ENCODE measurements around the gene KRTAP16-1.
A peak's percentile ranks its signal among the peaks of the same experiment; 100 is the strongest.
"Not testable (repeated sequence)": the region's sequence is repeated elsewhere in the genome, so short reads cannot be mapped to it uniquely, and the experiment has no call there.

Gene KRTAP16-1

DNA sequence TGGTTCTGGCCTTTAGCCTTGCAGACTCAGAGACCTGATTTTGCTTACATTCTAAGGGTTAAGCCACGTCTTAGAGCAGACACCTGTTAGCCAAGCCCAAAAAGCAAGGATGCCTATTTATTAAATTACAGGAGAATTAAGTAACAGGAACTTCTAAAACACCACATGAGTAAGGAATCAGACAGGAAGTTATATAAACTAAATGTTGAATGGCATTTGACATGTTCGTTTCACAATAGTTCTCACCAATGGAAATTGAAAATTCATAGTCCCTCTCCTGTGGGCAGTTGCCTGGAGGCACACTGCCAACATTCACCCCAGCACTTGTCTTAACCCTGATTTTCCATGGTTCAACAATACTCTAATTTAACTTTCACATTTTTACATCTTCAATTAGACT, 24.6 kb downstream of the KRTAP16-1 start:
- TF ChIP-seq, protein P1, sequence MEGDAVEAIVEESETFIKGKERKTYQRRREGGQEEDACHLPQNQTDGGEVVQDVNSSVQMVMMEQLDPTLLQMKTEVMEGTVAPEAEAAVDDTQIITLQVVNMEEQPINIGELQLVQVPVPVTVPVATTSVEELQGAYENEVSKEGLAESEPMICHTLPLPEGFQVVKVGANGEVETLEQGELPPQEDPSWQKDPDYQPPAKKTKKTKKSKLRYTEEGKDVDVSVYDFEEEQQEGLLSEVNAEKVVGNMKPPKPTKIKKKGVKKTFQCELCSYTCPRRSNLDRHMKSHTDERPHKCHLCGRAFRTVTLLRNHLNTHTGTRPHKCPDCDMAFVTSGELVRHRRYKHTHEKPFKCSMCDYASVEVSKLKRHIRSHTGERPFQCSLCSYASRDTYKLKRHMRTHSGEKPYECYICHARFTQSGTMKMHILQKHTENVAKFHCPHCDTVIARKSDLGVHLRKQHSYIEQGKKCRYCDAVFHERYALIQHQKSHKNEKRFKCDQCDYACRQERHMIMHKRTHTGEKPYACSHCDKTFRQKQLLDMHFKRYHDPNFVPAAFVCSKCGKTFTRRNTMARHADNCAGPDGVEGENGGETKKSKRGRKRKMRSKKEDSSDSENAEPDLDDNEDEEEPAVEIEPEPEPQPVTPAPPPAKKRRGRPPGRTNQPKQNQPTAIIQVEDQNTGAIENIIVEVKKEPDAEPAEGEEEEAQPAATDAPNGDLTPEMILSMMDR (IDR thresholded peaks at IDR 0.05; ENCODE audit: borderline replicate concordance, control extremely low read depth, extremely low read depth, insufficient read depth, missing control alignments): no peak
- peak; percentile 0 for DNase-seq (ENCODE audit: low spot score)
- in situ Hi-C loops (cut with MboI; ENCODE audit: low sequenced_read_pairs, unreplicated experiment): no loop called here

DNA sequence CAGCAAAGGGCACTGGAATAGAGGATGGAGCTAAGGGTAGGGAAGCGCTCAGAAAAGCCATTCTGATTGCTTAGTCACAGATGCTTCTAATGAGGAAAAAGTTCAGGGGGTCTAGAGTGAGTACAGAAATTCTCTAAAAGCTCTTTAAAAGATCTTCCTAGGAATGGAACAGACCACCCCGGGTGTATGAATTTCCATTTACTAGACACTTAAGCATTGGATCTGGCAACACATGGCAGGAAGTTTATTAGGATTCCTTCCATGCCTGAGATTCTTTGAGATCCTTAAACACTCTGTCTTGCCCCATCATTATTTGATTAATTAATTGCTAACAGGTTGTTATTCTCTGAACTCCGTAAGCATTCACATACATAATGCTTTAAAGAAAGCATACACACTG, 25.1 kb downstream of the KRTAP16-1 start:
- in situ Hi-C loops (cut with MboI; ENCODE audit: low sequenced_read_pairs, unreplicated experiment): no loop called here
- TF ChIP-seq, protein P1 (IDR thresholded peaks at IDR 0.05; ENCODE audit: borderline replicate concordance, control extremely low read depth, extremely low read depth, insufficient read depth, missing control alignments): no peak

DNA sequence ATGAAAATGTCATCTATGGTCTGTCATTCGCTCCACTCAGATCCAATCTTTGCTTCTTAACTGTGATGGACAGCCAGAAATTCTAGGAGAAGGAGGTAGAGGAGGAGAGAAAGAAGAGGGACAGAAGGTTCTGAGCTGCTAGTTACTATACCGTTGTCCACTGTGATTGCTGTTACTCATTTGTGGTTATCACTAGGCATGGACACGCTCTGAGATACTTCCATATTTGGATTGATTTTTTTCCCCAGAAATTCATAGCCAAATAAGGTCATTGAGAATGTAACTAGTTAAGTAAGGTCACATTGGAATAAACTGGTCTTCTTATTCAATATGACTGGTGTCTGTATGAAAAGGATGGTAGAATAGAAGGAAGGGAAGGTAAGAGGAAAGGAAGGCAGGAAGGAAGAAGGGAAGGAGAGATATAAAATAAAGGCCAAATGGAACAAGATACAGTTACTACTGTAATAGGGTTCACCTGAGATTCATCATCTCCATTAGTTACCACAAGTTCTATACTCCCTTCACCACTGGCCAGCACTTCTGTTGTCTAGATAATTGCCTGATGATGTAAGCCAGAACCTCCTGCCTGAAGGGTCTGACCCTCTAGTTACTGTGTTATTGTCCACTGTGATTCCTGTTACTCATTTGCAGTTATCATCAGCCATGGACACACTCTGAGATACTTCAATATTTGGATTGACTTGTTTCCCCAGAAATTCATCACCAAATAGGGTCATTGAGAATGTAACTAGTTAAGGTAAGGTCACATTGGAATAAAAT, 30.7 kb downstream of the KRTAP16-1 start:
- in situ Hi-C loops (cut with MboI; ENCODE audit: low sequenced_read_pairs, unreplicated experiment): no loop called here
- DNase-seq (ENCODE audit: low spot score): peak; percentile 0
- TF ChIP-seq, protein P1 (IDR thresholded peaks at IDR 0.05; ENCODE audit: borderline replicate concordance, control extremely low read depth, extremely low read depth, insufficient read depth, missing control alignments): no peak

More for the DNA sequence above, 25.1 kb downstream of the KRTAP16-1 start:
- DNase-seq (ENCODE audit: low spot score): peak; percentile 0

DNA sequence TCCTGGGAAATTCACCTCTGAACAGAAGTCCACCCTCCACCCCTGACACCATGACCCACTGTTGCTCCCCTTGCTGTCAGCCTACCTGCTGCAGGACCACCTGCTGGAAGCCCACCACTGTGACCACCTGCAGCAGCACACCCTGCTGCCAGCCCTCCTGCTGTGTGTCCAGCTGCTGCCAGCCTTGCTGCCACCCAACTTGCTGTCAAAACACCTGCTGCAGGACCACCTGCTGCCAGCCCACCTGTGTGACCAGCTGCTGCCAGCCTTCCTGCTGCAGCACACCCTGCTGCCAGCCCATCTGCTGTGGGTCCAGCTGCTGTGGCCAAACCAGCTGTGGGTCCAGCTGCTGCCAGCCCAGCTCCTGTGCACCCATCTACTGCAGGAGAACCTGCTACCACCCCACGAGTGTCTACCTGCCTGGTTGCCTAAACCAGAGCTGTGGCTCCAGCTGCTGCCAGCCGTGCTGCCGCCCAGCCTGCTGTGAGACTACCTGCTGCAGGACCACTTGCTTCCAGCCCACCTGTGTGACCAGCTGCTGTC, 33.4 kb downstream of the KRTAP16-1 start, which contains the start of gene KRTAP9-7:
Gene KRTAP9-7, plus strand, starts transcription at position 51 of the 543 bp plus-strand sequence. Its CDS starts 0 bp downstream, at position 51.
- in situ Hi-C loops (cut with MboI; ENCODE audit: low sequenced_read_pairs, unreplicated experiment); DNase-seq (ENCODE audit: low spot score): not testable (repeated sequence)

DNA sequence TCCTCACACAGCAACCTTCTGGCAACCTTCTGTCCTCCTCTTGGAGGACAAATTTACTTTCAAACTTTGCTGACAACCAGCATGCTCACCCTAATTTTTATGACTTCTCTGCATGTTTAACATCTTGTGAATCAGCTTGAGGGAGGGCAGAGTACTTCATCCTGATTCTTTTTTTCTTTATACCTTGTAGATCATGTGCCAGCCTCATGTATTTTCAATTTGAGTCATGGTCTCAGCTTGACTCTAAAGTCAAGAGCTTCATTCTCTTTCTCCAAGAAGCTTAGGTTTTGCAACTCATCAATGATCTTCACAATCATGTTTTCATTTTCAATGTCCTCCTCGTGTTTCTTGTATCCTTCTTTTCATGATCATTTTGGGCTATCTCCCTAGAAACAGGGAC, 37.3 kb downstream of the KRTAP16-1 start:
- no peak for DNase-seq (ENCODE audit: low spot score)
- TF ChIP-seq, protein P1 (IDR thresholded peaks at IDR 0.05; ENCODE audit: borderline replicate concordance, control extremely low read depth, extremely low read depth, insufficient read depth, missing control alignments): no peak
- in situ Hi-C loops (cut with MboI; ENCODE audit: low sequenced_read_pairs, unreplicated experiment): no loop called here

DNA sequence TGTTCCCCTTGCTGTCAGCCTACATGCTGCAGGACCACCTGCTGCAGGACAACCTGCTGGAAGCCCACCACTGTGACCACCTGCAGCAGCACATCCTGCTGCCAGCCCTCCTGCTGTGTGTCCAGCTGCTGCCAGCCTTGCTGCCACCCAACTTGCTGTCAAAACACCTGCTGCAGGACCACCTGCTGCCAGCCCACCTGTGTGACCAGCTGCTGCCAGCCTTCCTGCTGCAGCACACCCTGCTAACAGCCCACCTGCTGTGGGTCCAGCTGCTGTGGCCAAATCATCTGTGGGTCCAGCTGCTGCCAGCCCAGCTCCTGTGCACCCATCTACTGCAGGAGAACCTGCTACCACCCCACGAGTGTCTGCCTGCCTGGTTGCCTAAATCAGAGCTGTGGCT, 37.8 kb downstream of the KRTAP16-1 start:
- in situ Hi-C loops (cut with MboI; ENCODE audit: low sequenced_read_pairs, unreplicated experiment): not testable (repeated sequence)

DNA sequence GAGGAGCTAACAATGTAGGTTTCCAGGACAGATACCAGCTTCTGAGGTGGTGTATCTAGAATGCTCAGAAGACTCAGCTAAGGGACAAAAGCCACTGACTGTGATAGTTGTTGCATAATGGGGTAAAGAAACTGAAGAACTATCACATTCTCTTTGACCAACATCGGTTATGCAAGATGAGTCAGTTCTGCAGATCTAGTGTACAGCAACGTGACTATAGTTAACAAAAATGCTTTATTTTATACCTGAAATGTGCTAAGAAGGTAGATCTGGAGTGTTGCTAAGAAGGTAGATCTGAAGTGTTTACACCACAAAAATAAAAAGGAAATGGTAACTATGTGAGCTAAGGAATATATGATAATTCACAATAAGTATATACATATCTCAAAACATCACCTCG, 41.4 kb downstream of the KRTAP16-1 start:
- TF ChIP-seq, protein P1 (IDR thresholded peaks at IDR 0.05; ENCODE audit: borderline replicate concordance, control extremely low read depth, extremely low read depth, insufficient read depth, missing control alignments): no peak
- no peak for DNase-seq (ENCODE audit: low spot score)
- in situ Hi-C loops (cut with MboI; ENCODE audit: low sequenced_read_pairs, unreplicated experiment): no loop called here

More for the DNA sequence above, 37.8 kb downstream of the KRTAP16-1 start:
- DNase-seq (ENCODE audit: low spot score): not testable (repeated sequence)

Data from GM13976 (cell line).